Measurements from ENCODE around the gene HIVEP3.

Gene HIVEP3

DNA sequence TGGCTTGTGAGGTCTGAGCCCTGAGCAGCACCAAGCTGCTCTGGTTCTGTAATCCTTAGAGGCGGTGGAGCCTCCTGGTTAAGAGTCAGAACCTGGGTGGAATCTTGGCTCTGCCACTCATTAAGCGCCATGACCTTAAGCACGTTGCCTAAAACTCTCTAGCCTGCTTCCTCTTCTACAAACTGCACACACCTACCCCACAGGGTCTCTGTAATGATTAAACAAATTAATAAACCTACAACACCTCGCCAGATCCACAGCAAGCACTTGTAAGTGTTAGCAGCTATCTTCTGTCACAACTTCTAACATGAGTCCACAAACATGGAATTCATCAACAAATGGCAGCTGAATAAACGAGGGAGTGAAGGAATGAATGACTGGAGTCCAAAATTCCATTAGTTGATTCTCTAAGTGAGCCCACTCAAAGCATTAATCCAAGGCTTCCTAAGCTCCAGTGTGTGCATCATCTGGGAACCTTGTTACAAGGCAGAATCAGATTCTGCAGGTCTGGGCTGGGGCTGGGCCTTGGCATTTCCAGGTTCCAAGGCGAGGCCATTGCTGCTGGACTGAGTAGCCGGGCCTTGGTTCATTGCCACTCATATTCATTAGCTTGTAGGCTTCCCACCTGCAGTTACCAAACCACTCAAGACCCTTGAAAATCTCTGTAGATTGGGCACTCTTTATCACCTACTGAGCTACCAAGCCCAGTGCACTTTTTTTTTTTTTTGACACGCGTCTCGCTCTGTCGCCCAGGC, 168.6 kb downstream of the HIVEP3 start:
- Histone ChIP-seq H3K9me3 (ENCODE audit: control insufficient read depth, insufficient read depth, low read length) (no peaks in the 10 kb centered on the region), H3K9ac (ENCODE audit: low read depth, low read length) (no peak overlapping the region), H3K36me3 (ENCODE audit: insufficient read depth, low read length) (no peaks in the 10 kb centered on the region), H3K4me1 (ENCODE audit: insufficient read depth, low read length) (peaks cover 4% of the 10 kb centered on the region; the same call in 1 of the 2 replicates)

DNA sequence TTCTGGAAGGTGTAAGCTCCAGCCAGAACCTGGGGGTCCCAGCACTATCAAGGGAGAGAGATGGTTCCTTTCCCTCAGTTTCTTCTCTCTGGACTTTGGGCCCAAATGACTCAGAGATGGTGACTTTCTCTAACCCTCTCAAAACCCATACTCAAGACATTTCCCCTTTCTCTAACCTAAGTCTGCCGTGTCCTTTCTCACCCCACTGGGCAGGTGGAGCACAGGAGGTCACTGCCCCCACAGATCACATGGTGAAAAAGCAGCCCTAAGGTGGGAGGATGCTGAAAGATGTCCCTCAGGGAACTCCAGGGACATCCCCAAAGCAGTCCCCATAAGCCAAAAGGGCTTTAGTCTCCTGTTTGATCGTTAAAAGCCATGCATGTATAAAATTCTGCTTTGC, 173.7 kb downstream of the HIVEP3 start:
- Histone ChIP-seq H3K9ac (ENCODE audit: low read depth, low read length) (no peak overlapping the region), H3K9me3 (ENCODE audit: control insufficient read depth, insufficient read depth, low read length) (no peaks in the 10 kb centered on the region), H3K36me3 (ENCODE audit: insufficient read depth, low read length) (no peaks in the 10 kb centered on the region), H3K4me1 (ENCODE audit: insufficient read depth, low read length) (no peaks in the 10 kb centered on the region)

DNA sequence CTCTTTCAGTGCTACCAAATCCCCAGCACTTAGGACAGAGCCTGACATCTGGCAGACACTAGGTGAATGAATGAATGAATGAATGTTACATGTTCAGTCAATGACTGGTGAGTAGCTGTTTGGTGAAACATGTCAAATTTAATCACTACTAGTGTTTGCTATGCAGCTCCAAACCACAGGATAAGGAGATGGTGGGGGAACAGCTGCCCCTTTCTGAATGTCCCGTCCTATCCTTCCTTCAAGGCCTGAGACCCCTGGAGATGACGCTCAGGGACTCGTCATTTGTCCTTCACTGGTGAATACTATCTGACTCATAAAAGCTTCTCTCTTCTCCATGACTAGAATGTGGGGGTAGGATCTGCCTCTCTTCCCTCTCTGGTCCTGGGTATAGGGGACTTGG, 175.4 kb downstream of the HIVEP3 start:
- no peaks in the 10 kb centered on the region for H3K36me3 ChIP-seq (ENCODE audit: insufficient read depth, low read length)
- H3K9ac ChIP-seq (ENCODE audit: low read depth, low read length): no peak overlapping the region
- no peaks in the 10 kb centered on the region; the same call in 1 of the 2 replicates for H3K4me1 ChIP-seq (ENCODE audit: insufficient read depth, low read length)
- no peaks in the 10 kb centered on the region for H3K9me3 ChIP-seq (ENCODE audit: control insufficient read depth, insufficient read depth, low read length)

DNA sequence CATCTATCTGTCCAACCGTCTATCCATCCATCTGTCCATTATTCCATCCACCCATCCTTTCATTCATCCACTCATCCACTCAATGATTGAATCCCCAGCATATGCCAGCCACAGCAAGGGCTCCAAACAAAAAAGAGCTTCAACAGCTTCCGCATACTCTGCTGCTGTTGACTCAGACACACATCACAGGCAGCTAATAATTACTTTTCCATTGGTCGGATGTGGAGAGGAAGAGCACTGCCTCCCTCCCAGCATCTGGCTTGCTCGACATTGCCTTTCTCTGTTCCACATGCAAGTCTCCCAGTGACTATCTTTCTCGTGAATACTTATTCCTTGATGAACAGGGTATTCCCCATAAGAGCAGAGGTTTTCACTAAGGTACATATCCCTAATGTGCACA, 176.5 kb downstream of the HIVEP3 start:
- H3K9ac ChIP-seq (ENCODE audit: low read depth, low read length): no peak overlapping the region
- H3K4me1 ChIP-seq (ENCODE audit: insufficient read depth, low read length): no peaks in the 10 kb centered on the region; the same call in 1 of the 2 replicates
- H3K9me3 ChIP-seq (ENCODE audit: control insufficient read depth, insufficient read depth, low read length): no peaks in the 10 kb centered on the region
- H3K36me3 ChIP-seq (ENCODE audit: insufficient read depth, low read length): no peaks in the 10 kb centered on the region

DNA sequence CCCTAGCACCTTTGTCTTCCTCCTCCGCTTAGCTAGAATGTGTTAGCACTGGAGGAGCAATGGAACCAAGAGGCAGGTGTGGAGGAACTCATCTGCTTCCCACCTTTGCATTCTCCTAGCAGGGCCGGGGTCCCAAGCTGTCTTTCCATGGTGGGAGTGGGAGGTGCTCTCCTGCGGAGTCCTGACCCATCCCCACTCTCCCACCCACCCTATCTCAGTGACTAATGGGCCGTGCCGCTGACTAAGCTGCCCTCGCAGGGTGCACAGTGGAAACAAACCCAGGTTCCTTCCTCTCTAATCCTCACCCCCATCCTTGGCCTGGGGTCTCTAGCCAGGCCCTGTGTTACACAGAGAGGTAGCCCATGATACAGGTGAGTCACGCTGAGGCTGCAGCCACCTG, 177.5 kb downstream of the HIVEP3 start:
- H3K4me1 ChIP-seq (ENCODE audit: insufficient read depth, low read length): no peaks in the 10 kb centered on the region; the same call in 1 of the 2 replicates
- H3K9me3 ChIP-seq (ENCODE audit: control insufficient read depth, insufficient read depth, low read length): no peaks in the 10 kb centered on the region
- no peak overlapping the region for H3K9ac ChIP-seq (ENCODE audit: low read depth, low read length)
- no peaks in the 10 kb centered on the region for H3K36me3 ChIP-seq (ENCODE audit: insufficient read depth, low read length)

DNA sequence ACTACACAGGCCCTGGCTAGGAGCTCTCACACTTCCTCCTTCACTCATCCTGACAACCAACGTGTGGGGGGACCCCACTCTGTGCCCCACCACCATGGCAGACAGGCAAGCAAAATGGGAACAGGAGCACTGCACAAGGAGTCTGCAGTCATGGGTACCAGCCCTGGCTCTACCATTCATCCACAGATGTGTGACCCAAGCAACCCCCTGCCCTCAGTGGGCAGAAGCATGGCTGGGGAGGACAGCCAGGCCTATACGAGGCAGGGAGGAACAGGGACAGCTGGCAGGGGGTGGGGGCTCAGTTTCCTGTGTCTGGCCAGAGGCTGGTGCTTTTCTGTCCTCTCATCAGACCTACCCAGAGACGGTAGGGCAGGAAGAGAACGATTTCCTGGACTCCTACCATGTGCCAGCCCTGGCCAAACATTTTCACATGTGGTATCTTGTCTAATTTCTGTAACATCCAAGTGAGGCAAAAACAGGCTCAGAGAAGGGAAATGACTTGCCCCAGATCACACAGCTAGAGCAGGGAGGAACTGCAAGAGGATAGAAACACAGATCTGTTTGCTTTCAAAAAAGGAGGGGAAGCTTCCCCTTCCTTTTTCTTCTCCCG, 178.0 kb downstream of the HIVEP3 start:
- Histone ChIP-seq H3K9me3 (ENCODE audit: control insufficient read depth, insufficient read depth, low read length) (no peaks in the 10 kb centered on the region), H3K9ac (ENCODE audit: low read depth, low read length) (no peak overlapping the region), H3K36me3 (ENCODE audit: insufficient read depth, low read length) (no peaks in the 10 kb centered on the region), H3K4me1 (ENCODE audit: insufficient read depth, low read length) (no peaks in the 10 kb centered on the region; the same call in 1 of the 2 replicates)

DNA sequence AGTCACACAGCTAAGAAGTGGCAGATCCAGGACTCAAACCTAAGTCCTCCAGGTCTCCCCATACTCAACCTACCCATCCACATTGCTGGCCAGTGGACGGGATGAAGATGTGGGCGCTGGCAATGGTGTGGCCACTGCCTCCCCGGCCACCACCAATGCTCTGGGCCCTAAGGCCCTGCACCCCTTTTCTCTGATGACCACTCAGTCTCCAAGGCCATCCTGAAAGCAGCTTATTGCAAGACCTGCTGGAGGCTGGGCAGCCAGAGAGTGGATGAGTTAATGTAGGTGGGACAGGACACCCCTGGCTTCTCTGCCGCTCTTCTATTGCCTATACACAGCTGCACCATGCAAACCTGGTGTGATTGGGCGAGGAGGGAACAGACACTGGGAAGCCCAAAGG, 178.7 kb downstream of the HIVEP3 start:
- no peak overlapping the region for H3K9ac ChIP-seq (ENCODE audit: low read depth, low read length)
- H3K4me1 ChIP-seq (ENCODE audit: insufficient read depth, low read length): no peaks in the 10 kb centered on the region; the same call in 1 of the 2 replicates
- H3K36me3 ChIP-seq (ENCODE audit: insufficient read depth, low read length): no peaks in the 10 kb centered on the region

DNA sequence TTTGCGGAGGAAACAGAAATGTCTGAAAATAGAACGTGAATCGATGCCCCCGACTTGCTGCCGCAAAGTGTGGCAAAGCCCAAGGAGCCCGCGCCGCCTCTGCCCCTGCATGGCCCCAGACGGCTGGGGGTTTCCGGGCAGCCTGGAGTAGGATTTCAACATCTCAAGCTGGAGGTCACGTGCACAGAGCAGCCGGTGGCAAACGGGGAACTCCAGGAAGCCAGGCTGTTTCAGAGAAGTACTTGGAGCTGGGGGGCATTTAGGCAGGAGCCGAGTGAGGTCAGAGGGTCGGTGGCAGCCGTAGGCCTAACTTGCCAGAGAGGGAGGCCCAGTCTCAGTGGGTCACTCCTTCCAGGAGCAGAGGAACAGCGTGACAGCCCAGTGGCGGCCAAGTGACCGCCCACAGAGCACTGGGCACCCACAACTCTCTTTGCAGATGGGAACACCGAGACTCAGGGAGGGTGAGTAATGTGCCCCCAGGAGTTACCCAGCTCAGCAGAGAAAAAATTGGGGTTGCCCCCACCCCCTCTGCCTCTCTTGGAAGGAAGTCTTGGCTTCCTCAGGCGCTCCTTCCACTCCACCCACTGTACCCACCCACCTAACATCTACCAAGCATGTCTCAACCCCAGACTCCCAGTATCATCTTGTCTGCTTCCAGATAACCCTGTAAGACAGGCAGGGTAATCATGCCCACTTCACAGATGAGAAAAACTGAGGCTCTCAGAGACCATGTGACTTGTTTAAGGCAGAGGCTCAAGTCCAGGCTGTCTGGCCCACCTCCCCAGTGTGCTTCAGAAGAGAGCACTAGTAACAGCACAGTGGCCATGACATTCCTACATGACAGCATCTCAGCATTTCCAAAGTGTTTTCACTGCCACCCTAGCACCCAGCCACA, 179.4 kb downstream of the HIVEP3 start:
- no peaks in the 10 kb centered on the region; the same call in 1 of the 2 replicates for H3K4me1 ChIP-seq (ENCODE audit: insufficient read depth, low read length)
- no peaks in the 10 kb centered on the region for H3K9me3 ChIP-seq (ENCODE audit: control insufficient read depth, insufficient read depth, low read length)
- H3K9ac ChIP-seq (ENCODE audit: low read depth, low read length): no peak overlapping the region
- no peaks in the 10 kb centered on the region for H3K36me3 ChIP-seq (ENCODE audit: insufficient read depth, low read length)

More for the DNA sequence above, 178.7 kb downstream of the HIVEP3 start:
- H3K9me3 ChIP-seq (ENCODE audit: control insufficient read depth, insufficient read depth, low read length): no peaks in the 10 kb centered on the region

DNA sequence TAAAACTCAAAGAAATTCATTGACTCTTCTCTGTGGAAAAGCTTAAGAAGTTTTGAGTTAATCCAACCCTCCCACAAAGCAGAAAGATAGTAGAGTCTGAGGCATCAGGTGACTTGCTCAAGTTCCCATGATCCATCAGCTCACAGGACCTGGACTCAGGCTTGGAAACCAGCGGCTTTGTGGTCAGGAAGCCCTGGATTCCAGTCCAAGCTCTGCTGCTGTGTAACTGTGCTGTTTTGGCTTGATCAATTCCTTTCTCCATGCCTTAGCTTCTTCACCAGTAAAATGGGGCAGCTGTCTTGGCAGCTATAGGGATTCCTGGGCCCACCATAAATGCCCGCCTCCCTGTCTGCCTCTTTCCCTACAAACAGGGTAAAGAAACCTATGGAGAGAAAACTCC, 180.2 kb downstream of the HIVEP3 start:
- Histone ChIP-seq H3K9me3 (ENCODE audit: control insufficient read depth, insufficient read depth, low read length) (no peaks in the 10 kb centered on the region), H3K36me3 (ENCODE audit: insufficient read depth, low read length) (no peaks in the 10 kb centered on the region), H3K9ac (ENCODE audit: low read depth, low read length) (no peak overlapping the region), H3K4me1 (ENCODE audit: insufficient read depth, low read length) (no peaks in the 10 kb centered on the region; the same call in 1 of the 2 replicates)

DNA sequence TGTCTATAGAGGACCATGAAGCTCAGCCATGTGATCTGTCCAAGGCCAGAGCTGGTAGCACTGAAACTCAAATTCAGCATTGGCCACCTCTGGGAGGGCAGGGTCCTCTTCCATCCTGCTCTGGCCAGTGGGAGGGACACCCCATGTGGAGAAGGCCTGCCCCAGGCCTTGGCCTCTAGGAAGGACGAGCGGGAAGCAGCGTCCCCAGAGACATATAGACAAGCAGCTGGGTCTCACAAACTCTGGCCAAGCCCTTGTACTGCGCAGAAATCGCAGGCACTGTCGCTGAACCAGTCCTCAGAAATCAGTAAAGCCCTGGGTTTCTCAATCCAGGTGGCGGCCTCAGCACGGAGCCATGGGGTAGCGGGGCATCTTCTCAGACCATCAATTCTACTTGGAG, 180.7 kb downstream of the HIVEP3 start:
- Histone ChIP-seq H3K9ac (ENCODE audit: low read depth, low read length) (no peak overlapping the region), H3K4me1 (ENCODE audit: insufficient read depth, low read length) (no peaks in the 10 kb centered on the region; the same call in 1 of the 2 replicates), H3K9me3 (ENCODE audit: control insufficient read depth, insufficient read depth, low read length) (no peaks in the 10 kb centered on the region), H3K36me3 (ENCODE audit: insufficient read depth, low read length) (no peaks in the 10 kb centered on the region)

DNA sequence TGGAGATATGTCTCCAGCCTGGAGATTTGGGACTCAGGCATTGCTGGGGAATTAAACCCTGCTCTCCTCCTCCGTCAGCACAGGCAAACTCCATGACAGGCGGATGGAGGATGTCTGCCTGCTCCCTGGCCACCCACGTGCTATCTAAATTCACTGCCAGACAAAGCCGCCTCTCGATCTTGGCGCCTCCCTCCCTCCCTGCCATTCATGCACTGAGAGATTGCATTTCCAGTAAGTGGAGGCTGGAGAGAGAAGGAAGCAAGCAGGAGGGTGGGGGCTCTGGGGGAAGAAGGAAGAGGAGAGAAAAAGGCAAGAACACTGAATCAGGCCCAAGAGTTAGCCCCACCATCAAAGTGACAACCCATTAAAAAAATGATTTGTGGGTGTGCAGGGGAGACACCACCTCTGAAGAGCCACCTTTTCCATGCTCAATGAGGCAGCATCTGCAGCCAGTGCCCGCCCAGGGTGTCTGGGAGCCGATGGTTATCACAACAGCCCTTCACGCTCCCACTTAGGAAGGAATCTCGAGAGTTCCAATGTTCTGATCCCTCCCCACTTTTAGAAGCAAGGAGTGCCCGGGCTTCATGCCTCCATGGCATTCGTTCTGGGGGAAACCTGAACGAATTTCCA, 183.0 kb downstream of the HIVEP3 start:
- Histone ChIP-seq H3K4me1 (ENCODE audit: insufficient read depth, low read length) (no peaks in the 10 kb centered on the region; the same call in 1 of the 2 replicates), H3K9me3 (ENCODE audit: control insufficient read depth, insufficient read depth, low read length) (no peaks in the 10 kb centered on the region), H3K36me3 (ENCODE audit: insufficient read depth, low read length) (no peaks in the 10 kb centered on the region), H3K9ac (ENCODE audit: low read depth, low read length) (no peak overlapping the region)

DNA sequence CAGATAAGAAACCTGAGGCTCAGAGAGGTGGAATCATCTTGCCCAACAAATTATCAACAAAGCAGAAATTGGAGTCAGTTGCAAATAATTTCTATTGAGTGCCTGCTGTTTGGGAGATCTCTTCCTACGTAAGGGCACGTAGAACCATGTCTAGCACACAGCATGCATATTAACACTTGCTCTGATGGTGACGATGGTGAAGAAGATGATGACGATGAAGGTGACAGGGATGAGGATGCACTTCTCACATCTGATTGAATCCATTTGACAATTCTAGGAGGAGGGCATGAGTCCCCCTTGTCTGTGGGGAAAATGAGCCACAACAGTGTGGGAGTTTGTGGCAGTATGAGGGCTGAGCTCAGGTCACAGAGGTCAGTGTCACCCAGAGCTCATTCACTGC, 183.6 kb downstream of the HIVEP3 start:
- H3K9me3 ChIP-seq (ENCODE audit: control insufficient read depth, insufficient read depth, low read length): no peaks in the 10 kb centered on the region
- H3K9ac ChIP-seq (ENCODE audit: low read depth, low read length): no peak overlapping the region
- H3K4me1 ChIP-seq (ENCODE audit: insufficient read depth, low read length): no peaks in the 10 kb centered on the region; the same call in 1 of the 2 replicates
- H3K36me3 ChIP-seq (ENCODE audit: insufficient read depth, low read length): no peaks in the 10 kb centered on the region

DNA sequence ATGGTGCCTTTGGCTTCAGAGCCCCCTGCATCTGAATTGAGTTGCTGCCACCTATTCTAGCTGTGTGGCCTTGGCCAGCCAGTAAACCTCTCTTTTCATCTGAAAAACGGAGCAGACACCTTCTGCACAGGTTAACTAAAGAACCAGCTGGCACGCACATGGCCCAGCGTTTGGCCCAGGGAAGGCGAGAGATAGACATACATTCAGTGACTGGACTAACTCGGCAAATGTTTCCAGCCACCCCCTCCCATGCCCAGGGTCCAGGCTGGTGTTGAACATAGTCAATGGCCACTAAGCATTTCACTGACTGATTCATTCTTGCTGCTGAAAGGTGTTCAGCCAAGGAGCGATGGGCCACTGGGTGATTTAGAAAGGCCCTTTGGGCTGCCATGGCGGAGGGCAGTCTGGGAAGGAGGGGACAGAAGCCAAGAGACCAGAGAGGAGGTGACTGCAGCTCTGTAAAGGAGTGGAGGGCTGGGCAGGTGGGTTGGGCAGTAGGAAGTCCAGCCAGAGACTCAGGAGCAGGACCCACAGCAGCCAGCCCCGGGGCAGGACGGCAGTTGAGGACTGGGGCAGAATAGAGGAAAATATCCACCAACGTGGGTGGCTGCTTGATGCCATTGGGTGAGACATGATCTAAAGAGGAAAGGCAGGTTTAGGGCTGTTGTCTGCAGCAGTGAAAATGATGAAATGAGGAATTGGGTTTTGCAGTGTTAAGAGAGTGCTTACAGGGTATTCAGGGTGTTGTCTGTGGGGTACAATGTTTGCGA, 184.3 kb downstream of the HIVEP3 start:
- no peaks in the 10 kb centered on the region; the same call in 1 of the 2 replicates for H3K4me1 ChIP-seq (ENCODE audit: insufficient read depth, low read length)
- H3K36me3 ChIP-seq (ENCODE audit: insufficient read depth, low read length): no peaks in the 10 kb centered on the region
- no peak overlapping the region for H3K9ac ChIP-seq (ENCODE audit: low read depth, low read length)
- no peaks in the 10 kb centered on the region for H3K9me3 ChIP-seq (ENCODE audit: control insufficient read depth, insufficient read depth, low read length)
